GM21515 (cell line): ENCODE data around the gene GRAMD1B.
"Not testable (repeated sequence)": the region's sequence is repeated elsewhere in the genome, so short reads cannot be mapped to it uniquely, and the experiment has no call there.

Experiments
- ATAC-seq: cut with Tn5 transposase; IDR thresholded peaks from one replicate; pipeline ENCODE4 v1.9.1; 2021; ENCODE audit not compliant: unreplicated experiment

Gene GRAMD1B

DNA sequence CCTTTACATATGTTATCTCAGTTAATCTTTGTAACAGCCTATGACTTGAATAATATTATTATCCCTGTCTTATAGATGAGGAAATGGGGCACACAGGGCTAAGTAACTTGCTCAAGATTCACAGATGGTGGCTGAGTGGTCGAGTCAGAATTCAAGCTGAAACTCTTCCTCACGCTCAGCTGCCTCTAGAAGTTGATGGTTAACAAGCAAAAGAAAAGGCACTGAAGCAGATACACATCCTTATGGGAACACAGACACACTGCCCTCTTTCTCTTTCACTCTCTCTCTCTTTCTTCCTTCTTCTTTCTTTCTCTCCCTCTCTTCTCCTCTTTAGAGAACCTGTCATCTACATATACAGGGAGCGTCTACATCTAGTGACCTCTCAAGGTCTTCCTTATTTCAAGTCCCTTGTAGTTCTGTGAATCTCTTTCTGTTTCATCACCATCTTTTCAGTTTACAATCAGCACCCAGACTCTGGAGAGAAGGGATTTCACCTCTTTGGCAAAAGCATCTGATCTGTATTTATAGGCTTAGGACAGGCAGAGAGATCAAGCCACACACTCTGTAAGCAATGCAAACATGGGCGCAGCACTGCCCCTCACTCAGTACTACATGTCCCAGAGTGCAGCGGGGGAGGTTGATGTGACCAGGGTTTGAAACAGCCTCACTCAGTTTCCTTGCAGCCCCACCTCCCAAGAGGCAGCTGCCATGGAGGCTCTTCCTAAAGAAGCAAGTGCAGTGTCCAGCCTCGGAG, 75.7 kb downstream of the GRAMD1B start:
- ATAC-seq: peak; percentile 66

DNA sequence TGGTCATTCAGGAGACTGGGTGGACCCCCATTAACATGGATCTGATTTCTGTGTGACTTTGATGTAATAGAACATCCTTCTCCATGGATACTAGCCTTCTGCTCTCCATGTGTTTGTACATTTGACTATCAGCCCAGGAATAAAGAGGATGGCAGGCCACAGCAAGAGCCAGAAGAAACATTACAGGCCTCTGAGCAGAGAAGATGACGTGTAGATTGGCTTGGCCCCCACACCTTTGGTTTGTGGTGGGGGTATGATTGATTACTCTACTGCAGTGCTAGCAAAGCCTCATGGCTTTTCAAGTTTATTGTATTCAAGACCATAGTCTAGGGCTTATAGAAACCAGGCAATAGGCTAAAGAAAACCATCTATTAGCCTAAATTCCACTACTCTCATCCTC, 77.0 kb downstream of the GRAMD1B start:
- ATAC-seq: no peak

GRCh38 chr11:123509737-123510578, 79.9 kb downstream of the GRAMD1B start:
- ATAC-seq: no peak

DNA sequence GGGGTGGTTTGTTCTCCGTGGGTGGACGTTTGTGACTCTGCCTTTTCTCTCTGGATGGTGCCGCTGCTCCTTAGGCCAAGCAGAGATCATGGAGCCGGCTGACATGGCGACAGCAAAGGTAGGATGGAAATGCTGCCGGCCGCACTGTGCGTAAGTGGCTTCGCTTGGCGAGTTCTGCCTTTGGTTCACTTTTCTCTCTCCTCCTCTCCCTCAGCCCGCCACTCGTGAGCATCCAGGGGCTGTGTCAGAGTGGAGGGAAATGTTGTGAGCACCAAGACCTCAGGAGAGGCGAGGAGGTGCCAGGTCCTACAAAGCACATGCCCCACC, 80.5 kb downstream of the GRAMD1B start:
- no peak for ATAC-seq

DNA sequence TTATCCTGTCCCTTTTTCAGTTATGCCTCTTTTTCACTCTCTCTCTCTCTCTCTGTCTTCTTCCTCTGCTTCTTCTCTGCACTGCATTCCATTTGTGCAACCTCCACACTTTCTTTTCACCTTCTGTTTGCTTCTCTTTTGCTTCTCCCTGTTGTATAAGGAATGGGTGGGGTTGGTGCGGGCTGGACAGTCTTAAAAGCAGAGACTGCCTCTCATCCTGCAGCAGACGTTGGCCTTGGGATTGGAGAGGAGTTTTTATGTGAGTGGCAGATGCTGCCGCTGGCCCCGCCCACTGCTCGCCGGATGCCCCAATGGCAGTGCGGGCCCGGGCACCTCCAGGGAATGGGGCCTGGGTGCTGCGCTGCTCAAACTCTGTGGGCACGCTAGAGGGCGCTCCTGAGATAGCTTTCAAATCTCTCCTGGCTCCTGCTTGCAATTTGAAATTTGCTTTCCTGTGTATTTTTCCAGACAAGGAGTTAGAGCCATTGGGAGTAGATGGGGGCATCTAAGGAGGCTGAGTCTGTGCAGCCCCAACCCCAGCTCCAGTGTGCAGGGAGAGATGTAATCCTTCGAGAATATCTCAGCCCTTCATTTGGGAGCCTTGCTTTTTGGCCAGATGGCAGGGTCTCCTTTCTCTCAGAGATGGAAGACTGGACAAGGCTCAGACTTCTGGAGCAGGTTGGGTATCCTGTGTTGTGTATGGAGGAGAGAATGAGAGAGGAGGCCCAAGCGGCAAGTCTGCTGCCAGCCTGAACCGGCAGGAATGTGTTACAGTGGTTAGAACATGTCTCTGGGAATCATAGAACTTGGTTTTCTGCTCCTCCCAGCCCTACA, 81.2 kb downstream of the GRAMD1B start:
- peak; percentile 96 for ATAC-seq

GRCh38 chr11:123513309-123513708, 83.2 kb downstream of the GRAMD1B start:
- ATAC-seq: not testable (repeated sequence)

GRCh38 chr11:123516238-123516637, 86.2 kb downstream of the GRAMD1B start:
- ATAC-seq: no peak

DNA sequence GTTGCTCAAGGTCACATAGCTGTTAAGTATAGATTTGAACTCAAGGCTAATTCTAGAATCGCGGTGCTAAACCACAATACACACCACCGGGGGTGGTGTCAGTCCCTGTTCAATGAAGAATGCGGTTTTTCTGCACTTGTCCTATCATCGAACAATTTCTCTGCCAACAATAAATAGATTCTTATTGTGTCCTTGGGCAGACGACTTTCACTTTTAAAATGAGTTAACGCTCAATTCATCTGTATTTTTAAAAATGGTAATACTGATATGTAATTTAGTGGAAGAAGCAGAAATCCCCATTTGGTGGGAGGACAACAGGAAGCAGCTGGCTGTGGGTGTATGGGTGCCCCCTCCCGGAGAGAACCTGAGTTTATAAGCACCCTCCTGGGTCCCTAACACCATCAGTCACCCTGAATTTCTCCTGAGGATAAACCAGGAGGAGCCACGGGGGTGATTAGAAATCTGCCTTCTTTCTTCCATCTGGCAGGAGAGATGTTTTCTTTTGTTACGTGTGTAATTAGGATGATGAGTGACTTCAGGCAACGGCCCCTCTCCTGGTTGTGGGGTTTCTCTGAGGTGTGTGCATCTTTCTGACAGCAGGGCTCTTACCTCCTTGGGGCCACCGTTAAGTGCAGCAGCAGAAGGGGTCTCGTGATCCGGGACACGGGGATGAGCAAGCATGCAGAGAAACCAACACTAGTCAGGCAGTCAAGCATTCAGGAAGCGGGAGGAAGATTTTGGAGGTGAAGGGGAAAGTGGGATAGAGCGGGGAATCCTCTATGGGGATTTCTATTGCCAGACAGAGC, 87.7 kb downstream of the GRAMD1B start:
- ATAC-seq: peak; percentile 52

DNA sequence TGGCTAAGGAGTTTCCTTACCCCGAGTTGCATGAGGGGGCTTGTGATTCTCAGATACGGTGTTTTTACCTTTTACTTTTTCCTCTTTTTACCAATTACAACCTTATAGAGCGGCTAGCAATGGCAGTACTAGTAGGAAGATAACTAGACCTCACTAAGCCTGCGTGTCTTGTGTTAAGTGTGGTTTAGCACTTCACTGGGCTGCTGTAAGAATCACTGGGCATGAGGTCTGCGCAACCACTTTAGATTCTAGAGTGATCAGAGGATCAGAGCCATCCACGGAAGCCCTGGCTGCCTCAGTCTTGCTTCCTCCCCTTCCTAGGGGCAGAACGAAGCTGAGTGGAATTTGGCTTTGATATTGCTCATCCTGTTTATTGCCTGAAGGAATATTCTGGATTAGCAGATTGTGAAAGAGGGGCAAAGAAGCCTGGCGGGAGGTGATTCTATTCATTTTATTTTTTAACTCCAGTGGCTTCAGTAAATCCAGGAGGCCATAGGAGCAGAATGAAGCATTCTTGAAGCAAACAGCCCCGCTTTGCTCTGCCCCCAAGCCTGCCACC, 88.5 kb downstream of the GRAMD1B start:
- ATAC-seq: no peak

GRCh38 chr11:123519055-123519796, 89.2 kb downstream of the GRAMD1B start:
- ATAC-seq: no peak

- ATAC-seq: no peak
Measured at GRCh38 chr11:123519797-123520193, 89.7 kb downstream of the GRAMD1B start.

- not testable (repeated sequence) for ATAC-seq
Measured at GRCh38 chr11:123520476-123520875, 90.4 kb downstream of the GRAMD1B start.

DNA sequence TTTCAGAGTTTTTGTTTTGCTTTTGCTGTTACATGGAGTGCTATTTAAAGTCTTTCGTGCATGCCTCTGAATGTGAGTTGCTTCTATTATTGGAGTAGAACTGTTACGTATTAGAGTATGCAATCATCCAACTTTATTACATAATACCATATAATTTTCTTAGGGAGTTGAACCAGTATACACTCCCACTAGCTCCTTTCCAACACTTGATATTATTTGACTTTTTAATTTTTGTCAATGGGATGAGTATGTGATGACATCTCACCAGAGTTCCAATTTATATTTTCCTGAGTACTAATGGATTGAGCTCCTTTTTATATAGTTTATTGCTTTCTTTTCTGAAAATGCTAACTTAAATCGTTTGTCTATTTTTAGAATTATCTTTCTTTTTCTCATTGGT, 90.9 kb downstream of the GRAMD1B start:
- no peak for ATAC-seq

GRCh38 chr11:123521930-123522329, 91.9 kb downstream of the GRAMD1B start:
- no peak for ATAC-seq

DNA sequence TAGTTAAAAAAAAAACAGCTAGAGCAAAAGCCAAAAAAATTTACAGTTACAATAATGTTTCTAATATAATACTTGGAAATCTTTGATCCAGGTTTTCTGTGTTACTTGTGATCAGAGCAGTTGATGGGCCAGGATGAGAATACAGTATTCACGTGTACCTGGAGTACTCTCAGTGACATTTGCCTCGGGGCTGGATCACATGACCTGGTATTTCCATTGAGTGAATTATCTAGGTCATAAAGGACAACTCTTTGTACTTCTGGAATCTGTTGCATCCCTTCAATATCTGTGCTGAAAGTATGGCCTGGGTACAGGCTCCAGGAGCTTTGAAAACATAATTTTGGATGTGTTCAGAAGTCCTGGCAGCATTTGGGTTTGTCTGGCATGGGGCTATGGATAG, 93.5 kb downstream of the GRAMD1B start:
- no peak for ATAC-seq

GRCh38 chr11:123525097-123525496, 95.0 kb downstream of the GRAMD1B start:
- ATAC-seq: no peak

DNA sequence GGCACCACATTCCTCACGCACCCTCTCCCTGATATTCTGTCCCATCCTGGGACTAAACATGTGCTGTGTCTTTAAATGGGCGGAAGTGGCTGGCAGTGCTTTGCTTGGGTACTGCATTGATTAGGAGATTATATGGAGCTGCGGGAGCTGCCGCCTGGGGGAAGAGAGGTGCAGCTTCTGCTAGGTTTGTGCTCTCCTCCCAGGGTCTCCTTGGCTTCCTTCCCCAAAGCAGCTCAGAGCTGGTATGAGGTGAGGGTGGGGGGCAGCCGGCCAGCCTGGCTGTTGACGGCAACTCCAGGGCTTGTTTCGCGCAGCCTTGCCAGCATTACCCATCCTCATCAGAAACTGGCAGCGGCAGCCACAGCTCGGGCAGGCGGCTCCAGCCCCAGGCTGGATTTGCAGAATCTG, 95.4 kb downstream of the GRAMD1B start:
- no peak for ATAC-seq

- no peak for ATAC-seq
Measured at GRCh38 chr11:123526027-123526805, 96.1 kb downstream of the GRAMD1B start.

DNA sequence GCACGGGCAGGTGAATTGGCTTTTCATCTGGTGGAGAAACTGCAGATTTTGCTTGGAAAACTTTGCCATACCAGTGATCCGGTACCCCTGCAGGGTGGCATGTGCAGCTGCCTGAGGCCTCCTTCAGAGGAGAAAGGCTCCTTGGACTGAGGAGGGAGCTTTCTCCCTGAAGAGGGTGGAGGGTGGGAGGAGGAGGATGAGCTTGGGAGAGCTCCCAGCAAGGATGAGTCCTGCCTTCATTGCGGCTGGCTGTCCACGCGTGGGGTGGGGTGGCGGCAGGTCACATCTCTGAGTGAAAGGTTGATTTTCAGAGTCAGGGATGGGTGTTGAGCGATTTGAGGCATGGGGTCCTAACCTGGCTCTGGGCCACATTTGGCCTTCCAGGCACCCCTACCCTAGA, 96.8 kb downstream of the GRAMD1B start:
- no peak for ATAC-seq
